Kidney capillary endothelial cell (primary cell): ENCODE measurements around the gene LYSET.
"Not testable (repeated sequence)": the region's sequence is repeated elsewhere in the genome, so short reads cannot be mapped to it uniquely, and the experiment has no call there.

Experiments
- DNase-seq: peaks from one replicate; pipeline ENCODE4 v3.0.0-alpha.2; 2018; ENCODE audit warnings: low spot score

LYSET gene

DNA sequence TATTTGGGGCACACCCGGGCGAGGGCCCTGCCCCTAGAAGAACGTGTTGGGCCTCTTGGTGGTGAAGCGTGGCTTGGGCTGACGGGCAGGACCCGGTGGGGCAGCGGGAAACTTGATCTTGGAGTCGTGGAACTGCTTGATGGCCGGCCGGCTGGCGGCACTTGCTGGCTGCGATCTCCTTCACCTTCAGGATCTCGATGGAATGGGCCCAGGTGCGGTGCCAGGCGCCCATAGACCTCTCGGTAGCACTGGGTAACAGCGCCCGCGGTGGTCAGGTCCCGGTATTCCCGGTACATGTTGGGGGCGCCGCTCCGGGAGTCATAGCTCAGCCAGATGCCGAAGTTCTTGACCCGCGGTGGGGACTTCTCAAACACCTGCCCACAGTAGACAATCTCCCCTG is 38.4 kb downstream of the LYSET start:
- DNase-seq, result no peak

GRCh38 chr14:93228550-93228949 is 43.4 kb downstream of the LYSET start:
- DNase-seq, result no peak

DNA sequence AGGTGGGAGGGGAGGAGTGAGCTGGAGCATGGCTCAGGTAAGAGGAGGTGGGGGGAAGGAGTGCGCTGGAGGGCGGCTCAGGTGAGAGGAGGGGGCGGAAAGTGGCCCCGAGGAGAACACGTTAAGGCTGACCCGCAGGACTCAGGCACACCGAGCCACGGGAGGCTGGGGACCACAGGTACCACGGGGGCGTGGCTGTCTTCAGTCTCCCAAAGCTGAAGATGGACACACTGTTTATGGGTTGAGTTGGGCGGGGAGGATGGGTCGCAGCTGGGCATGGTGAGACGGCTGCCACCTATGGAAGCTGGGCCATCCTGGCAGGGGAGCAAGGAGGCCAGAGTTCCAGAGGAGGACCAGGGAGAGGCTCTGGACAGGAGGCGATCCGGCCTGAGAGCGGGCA is 45.4 kb downstream of the LYSET start:
- no peak for DNase-seq

DNA sequence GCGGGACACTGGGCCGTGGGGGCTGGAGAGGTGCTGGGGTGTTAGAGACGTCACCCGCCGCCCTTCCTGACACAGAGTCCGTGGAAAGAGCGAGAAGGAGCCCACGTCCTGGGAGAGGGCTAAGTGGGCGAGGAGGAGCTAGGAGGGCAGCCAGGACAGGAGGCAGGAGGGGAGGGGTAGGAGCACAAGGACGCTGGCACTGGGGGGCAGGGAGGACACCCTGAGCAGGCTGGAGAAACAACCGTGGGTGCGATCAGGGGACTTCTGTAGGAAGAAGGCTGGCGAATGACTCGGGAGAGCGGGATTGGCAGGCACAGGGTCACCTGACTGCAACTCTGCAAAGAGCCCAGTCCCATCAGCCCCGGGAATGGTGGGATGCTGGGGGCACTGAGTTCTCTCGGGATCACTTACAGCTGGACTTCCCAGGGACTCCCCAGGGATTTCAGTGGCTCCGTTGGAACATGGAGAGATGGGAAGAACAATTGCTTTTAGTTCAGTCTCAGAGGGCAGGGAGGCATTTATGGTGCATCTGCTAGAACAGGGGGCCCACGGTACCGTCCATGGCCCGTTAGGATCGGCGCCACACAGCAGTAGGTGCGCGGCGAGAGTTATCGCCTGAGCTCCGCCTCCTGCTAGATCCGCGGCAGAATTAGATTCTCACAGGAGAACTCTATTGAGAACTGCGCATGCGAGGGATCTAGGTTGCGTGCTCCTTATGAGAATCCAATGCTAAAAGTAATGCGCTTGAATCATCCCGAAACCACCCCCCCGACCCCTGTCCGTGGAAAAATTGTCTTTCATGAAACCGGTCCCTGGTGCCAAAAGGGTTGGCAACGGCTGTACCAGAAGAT is 46.2 kb downstream of the LYSET start:
- peak; percentile 27 for DNase-seq

DNA sequence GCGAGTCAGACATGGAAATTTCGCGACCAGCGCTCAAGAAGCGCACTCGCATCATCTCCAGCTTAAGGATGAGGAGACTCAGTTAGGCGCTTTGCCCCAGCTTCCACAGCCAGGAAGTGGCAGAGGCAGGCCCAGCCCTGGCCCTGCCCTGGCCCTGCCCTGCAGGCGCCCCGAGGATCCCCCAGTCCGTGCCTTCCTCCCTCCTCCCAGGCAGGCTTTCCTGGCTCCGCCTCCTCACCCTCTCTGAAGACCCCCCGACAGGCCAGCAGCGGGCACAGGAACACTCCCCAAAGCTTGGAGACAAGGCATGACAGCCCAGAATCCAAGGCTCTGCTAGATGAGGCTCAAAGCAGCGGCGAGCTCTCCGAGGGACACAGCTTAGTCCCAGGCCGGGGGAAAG is 47.0 kb downstream of the LYSET start:
- no peak for DNase-seq

- DNase-seq, result not testable (repeated sequence)
Observed at GRCh38 chr14:93233078-93233477, 48.0 kb downstream of the LYSET start.

DNA sequence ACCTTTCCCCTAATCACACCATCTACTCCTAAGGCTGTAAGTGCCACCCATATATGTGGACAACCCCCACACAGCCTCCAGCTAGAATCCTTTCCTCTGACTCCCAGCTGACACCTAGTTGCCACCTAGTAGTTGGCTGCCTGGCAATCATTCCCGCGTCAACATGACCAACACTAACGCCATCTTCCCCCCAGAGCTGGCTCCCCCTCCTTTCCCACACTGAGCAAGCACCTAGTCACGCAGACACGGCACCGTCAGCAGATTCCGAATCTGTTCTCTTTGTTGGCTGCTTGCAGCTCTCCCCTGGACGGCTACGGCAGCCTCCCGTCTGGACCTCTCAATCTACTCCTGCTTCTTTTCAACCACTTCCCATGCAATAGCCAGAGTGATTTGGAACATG is 49.7 kb downstream of the LYSET start:
- peak; percentile 26 for DNase-seq
